Regular cardiac myocyte (primary cell): ENCODE data around the gene SPRYD3. TPM values are rescaled to one million over a fixed set of nuclear protein-coding genes. Genes with fewer than 3 reads are reported as not detected.

Experiments used
- total RNA-seq: library from RNA; depleted of rRNA; stranded (reverse); fragments of >200 nt; gene quantifications from 2 replicates; pipeline ENCODE4 v1.2.3, GENCODE V29; 2014

SPRYD3 gene, protein sequence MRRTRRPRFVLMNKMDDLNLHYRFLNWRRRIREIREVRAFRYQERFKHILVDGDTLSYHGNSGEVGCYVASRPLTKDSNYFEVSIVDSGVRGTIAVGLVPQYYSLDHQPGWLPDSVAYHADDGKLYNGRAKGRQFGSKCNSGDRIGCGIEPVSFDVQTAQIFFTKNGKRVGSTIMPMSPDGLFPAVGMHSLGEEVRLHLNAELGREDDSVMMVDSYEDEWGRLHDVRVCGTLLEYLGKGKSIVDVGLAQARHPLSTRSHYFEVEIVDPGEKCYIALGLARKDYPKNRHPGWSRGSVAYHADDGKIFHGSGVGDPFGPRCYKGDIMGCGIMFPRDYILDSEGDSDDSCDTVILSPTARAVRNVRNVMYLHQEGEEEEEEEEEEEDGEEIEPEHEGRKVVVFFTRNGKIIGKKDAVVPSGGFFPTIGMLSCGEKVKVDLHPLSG
- 30.7 and 43.3 TPM in 2 replicates for total RNA-seq

DNA sequence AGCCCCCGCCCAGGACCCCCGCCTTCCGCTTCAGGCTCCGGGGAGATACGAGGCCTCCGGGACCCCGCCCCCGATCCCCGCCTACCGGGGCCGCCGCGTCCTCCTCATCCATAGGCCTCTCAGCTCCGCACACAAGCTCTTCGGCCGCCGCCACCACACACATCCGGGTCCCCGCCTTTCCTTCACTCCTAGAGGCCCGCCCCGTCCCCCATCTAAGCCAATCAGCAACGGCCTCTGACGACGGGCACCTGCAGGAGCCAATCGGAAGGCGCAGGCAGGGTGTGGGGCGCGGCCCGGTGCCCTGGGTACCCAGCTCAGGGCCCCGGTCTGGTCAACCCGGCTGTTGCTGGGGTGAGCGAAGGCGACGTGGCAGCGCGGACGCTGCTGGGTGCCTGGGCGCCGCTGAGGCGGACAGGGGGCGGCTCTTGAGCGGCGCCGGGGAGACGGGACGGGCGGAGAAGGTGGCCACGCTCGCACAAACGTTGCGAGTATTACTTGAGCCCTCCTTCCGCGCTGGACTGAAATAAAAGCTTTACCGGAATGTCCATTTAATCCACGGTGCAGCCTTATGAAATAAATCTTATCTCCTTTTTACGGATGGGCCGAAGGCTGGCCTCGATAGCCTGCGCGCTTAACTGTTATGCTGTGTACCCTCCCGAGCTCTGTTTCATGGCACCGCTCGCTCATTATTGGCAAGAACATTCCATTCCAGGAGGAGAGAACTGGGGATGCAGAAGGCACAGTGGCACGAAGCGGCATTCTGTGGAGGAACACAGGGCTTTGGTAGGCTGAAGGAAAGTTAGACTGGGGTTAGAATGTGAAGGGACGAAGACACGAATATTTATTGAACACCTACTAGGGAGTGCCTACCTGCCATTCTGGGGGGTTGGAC, at the start of gene SPRYD3:
Gene SPRYD3, minus strand, starts transcription at position 165 of the 892 bp plus-strand sequence. Its CDS starts 57 bp downstream, at position 108.

DNA sequence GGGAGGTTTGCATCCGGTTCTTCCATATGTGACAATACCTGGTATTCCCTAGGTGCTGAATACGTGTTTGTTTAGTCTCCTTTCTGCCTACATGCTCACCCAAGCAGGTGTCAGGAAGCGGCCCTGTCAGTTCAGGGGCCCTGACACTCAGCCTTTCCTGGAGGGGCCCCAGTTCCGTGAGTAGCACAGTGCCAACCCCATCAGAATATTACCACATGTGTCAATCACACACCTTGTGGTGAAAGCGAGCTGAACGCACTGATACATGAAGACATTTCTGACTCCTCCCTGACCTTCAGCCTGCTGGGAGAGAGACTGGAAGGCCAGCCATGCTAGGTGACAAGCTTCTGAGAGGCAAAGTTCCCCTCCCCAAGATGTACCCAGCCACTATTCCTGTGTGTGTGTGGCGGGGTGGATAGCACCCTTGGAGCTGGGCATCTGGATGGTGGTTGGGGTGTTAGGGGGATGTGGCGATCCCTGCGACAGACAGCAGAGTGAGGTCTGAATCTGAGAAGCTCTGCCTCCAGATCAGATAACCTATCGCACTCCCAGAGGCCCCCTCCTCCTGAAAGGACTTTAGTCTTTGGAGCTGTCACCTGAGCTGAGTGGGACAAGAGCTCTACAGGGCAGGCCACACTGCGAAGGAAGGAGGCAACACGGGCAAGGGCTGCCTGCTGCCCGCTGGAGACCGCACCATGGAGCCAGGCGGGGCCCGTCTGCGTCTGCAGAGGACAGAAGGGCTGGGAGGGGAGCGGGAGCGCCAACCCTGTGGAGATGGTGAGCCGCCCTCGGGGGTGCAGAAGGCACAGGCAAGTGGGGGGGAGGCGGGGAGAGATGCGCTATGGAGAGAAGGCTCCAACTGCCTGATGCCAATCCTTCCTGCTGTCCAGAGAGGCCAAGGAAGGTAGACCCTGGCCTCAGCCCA, 24.0 kb upstream of the SPRYD3 start, which contains the start of gene SOAT2:
Gene SOAT2, plus strand, starts transcription at position 604 of the 925 bp plus-strand sequence. Its CDS starts 92 bp downstream, at position 696.

DNA sequence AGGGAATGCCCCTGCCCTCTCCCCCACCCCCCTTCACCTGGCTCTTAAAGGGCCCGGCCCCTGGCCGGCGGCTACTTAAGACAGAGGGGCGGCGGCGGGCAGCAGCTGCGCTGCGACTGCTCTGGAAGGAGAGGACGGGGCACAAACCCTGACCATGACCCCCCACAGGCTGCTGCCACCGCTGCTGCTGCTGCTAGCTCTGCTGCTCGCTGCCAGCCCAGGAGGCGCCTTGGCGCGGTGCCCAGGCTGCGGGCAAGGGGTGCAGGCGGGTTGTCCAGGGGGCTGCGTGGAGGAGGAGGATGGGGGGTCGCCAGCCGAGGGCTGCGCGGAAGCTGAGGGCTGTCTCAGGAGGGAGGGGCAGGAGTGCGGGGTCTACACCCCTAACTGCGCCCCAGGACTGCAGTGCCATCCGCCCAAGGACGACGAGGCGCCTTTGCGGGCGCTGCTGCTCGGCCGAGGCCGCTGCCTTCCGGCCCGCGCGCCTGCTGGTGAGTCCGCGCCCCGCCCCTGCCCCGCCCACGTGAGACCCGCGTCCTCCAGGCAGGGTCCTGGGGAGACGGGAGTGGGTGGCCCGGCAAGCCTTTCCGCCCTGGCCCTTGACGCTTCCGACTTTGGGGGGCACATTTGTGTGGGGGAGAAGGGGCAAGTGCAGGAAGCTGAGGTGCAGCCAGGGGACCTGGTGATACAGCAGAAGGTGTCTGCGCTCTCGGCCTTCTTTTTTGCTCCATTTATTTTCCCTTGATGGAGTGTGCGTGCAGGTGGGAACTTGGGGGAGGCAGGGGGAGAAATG, 18.6 kb upstream of the SPRYD3 start, which contains the start of gene IGFBP6:
Gene IGFBP6, plus strand, starts transcription at position 104 of the 790 bp plus-strand sequence. Its CDS starts 51 bp downstream, at position 155.

DNA sequence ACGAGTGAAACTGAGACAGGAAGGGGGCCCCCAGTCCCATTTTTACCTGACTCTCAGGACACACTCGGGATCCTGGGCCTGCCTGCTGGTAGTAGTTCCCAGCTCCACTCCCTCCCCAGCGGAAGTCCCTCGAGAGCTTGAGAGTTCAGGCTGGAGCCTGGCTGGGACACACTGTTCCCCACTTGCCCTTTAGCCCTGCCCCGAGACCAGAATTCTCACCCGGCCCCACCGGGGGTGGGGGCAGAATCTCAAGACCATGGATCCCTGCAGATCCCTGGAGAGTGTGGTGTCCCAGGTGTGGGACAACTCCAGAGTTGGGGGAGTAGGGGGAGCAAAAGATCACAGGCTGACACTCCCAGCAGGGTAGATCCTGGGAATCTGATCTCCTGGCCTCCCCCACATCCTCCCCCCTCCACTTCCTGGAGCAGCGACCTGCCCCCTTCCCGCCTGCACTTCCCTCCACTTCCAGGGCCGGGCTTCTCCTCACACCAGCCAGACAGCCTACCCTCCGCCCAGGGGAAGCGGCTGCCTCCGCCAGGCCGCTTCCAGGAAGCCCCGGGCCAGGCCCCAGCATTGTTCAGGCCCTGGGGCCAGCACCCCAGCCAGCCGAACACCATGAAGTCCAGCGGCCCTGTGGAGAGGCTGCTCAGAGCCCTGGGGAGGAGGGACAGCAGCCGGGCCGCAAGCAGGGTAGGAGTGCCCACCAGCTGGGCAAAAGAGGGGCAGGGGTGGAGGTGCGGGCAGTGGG, 29.4 kb downstream of the SPRYD3 start, which contains the start of gene TNS2:
Gene TNS2, plus strand, starts transcription at position 495 of the 748 bp plus-strand sequence. Its CDS starts 121 bp downstream, at position 616.

Other genes with a start within 250 kb of the SPRYD3 start
- under 0.01 TPM in 1 of 2 replicates, not detected in the other for gene KRT79, start 245.1 kb downstream of the SPRYD3 start, total RNA-seq
- not detected in 2 replicates for gene KRT78, start 230.4 kb downstream of the SPRYD3 start, total RNA-seq
- 12.1 and 18.6 TPM in 2 replicates for gene KRT8, start 174.3 kb downstream of the SPRYD3 start, total RNA-seq
- gene KRT18, start 130.3 kb downstream of the SPRYD3 start, total RNA-seq = 214 and 462 TPM in 2 replicates
- 1,057 and 1,863 TPM in 2 replicates for gene EIF4B, start 72.9 kb downstream of the SPRYD3 start, total RNA-seq
- gene TNS2, start 29.3 kb downstream of the SPRYD3 start, total RNA-seq = 25.1 and 34.7 TPM in 2 replicates
- gene IGFBP6, start 18.3 kb upstream of the SPRYD3 start, total RNA-seq = 561 and 1,794 TPM in 2 replicates
- gene SOAT2, start 24.1 kb upstream of the SPRYD3 start, total RNA-seq = 0.19 TPM in 1 of 2 replicates, not detected in the other
- gene ZNF740, start 101.3 kb upstream of the SPRYD3 start, total RNA-seq = 13.0 and 14.4 TPM in 2 replicates
- gene CSAD, start 101.5 kb upstream of the SPRYD3 start, total RNA-seq = 5.0 and 13.0 TPM in 2 replicates
- gene ITGB7, start 127.9 kb upstream of the SPRYD3 start, total RNA-seq = 0.19 and 0.56 TPM in 2 replicates
- 14.4 and 21.9 TPM in 2 replicates for gene RARG, start 152.8 kb upstream of the SPRYD3 start, total RNA-seq
- gene ESPL1, start 188.9 kb upstream of the SPRYD3 start, total RNA-seq = 2.0 and 10.0 TPM in 2 replicates
- gene PFDN5, start 216.2 kb upstream of the SPRYD3 start, total RNA-seq = 735 and 1,031 TPM in 2 replicates
- 38.6 and 50.0 TPM in 2 replicates for gene MYG1, start 220.3 kb upstream of the SPRYD3 start, total RNA-seq
- 33.4 and 40.9 TPM in 2 replicates for gene AAAS, start 242.2 kb upstream of the SPRYD3 start, total RNA-seq